GM18520 (cell line): ENCODE results near the gene METTL15.
"Not testable (repeated sequence)": the region's sequence is repeated elsewhere in the genome, so short reads cannot be mapped to it uniquely, and the experiment has no call there.

Source experiments
- ATAC-seq: cut with Tn5 transposase; IDR thresholded peaks from one replicate; pipeline ENCODE4 v1.9.1; 2021; ENCODE audit not compliant: unreplicated experiment

The METTL15 gene

GRCh38 chr11:28176351-28176750 lies 68.2 kb downstream of the METTL15 start:
- ATAC-seq = no peak

- no peak for ATAC-seq
Observed at GRCh38 chr11:28195449-28195848, 87.3 kb downstream of the METTL15 start.

DNA sequence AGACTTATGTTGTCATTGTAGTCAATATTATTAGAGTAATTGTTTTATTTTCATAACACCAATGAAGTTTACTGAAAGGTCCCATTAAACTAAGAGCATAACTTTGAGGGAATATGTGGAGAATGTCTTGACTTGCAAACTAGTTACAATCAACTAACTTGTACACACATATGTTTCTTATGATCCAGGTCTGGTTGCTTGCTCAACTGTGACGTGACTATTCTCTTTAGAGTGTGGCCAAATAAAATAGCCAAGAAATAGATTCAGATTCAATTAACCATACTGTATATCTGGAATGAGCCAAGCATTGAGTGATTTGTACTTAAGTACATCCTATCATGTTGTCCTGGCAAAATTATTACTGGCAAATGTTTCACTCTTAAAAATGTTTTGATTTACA lies 101.7 kb downstream of the METTL15 start:
- no peak for ATAC-seq

GRCh38 chr11:28222063-28222462 lies 113.9 kb downstream of the METTL15 start:
- ATAC-seq = not testable (repeated sequence)

DNA sequence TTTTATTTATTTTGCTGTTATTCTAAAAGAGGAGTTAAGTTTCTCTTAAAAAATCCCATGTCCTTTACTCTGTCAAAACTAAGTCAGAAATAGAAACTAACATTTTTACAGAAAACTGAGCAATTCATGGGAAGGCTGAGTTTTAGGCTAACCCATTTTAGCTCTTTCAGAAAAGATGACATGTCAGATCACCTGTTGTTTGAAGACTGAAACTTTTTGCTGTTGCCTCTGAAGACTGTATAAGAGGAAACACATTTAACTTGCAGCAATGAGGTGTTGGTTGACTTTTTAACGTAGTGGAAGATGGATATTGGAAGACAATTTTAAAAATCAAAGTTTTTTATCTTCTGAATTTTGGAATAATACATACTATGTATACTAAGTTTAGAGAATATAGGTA lies 115.4 kb downstream of the METTL15 start:
- ATAC-seq = peak; percentile 58

DNA sequence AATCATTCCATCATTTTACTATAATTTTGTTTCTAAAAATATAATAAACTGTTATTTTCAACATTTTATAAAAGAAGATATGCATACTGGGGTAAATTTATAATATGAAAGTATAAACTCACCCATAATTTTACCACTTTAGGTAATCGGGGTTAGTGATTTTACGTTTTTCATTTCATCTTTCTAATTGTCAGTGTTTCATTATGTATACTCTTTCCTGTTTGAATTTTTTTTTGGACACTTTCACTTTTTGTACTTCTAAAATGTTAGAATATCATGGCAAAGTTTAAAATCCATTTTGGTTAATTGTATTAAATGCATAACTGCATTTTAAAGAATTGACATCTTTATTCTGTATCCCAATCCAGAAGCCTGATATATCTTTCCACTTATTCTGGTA lies 115.8 kb downstream of the METTL15 start:
- ATAC-seq = no peak

GRCh38 chr11:28227460-28227859 lies 119.3 kb downstream of the METTL15 start:
- no peak for ATAC-seq

GRCh38 chr11:28228196-28228895 lies 120.2 kb downstream of the METTL15 start:
- ATAC-seq = no peak

DNA sequence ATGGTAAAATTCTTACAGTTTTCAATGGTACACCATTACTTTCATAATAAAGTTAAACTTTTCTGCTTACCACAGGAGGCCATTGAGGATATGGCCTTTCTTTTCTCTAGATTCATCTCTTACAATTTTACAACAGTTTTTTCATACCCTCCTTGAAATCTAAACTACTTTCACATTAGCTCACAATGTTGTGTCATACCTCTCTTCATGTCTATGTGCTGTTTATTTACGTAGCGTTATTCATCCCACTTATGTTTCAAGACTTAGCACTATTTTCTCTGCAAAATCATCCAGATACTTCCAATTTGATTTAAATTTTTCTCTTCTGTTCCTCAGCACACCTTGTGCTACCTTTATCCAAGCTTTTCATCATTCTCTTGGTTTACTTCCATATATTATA lies 123.3 kb downstream of the METTL15 start:
- ATAC-seq = no peak

- no peak for ATAC-seq
Observed at GRCh38 chr11:28232649-28233048, 124.5 kb downstream of the METTL15 start.

GRCh38 chr11:28241760-28242159 lies 133.6 kb downstream of the METTL15 start:
- ATAC-seq = no peak

GRCh38 chr11:28242596-28242995 lies 134.4 kb downstream of the METTL15 start:
- ATAC-seq = no peak

DNA sequence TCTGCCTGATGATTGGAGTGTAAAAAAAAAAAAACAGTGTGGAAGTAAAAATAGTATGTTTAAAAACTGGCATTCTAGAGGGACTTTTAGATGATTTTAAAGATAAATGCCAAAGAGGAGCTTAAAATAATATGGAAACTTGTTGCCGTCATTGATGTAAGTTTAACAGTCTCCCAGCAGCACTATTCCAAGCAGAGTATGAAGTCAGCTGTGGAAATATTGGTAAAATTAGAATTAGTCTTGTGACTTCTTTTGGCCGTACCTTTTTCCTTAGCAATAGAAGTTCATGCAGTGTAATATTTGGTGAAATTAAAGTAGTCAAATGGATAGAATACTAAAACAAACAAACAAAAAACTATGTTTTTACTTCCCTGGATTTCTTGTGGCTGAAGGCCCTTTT lies 134.9 kb downstream of the METTL15 start:
- ATAC-seq = no peak

- ATAC-seq = no peak
Observed at GRCh38 chr11:28243581-28243980, 135.4 kb downstream of the METTL15 start.

DNA sequence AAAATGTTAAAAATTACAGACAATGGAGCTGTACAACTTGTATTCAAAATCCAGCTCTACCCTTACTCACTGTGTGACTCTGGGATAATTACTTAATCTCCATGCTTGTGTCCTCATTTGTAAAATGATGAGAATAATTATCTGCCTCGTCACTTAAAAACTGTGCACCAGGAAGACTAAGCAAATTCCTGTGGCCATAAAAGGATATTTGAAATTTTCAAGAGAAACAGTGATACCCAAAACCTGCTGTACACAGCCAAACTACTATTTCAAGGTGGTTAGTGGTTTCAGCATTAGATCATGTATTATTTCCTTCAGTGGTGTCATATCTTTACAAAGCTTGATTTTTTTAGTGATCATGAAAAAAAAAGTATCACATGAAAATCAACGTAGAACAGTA lies 136.9 kb downstream of the METTL15 start:
- ATAC-seq = no peak

DNA sequence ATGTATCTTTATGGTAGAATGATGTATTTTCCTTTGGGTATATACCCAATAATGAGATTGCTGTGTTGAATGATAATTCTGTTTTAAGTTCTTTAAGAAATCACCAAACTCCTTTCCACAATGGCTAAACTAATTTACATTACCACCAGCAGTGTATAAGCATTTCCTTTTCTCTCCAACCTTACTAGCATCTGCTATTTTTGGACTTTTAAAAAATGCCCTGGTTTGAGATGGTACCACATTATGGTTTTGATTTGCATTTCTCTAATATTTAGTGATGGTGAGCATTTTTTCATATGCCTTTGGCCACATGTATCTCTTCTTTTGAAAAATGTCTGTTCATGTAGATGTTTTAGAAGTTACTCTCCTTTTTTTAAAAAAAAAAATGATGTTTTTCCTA lies 142.0 kb downstream of the METTL15 start:
- no peak for ATAC-seq

- no peak for ATAC-seq
Observed at GRCh38 chr11:28251257-28251656, 143.1 kb downstream of the METTL15 start.

- no peak for ATAC-seq
Observed at GRCh38 chr11:28257761-28258160, 149.6 kb downstream of the METTL15 start.

DNA sequence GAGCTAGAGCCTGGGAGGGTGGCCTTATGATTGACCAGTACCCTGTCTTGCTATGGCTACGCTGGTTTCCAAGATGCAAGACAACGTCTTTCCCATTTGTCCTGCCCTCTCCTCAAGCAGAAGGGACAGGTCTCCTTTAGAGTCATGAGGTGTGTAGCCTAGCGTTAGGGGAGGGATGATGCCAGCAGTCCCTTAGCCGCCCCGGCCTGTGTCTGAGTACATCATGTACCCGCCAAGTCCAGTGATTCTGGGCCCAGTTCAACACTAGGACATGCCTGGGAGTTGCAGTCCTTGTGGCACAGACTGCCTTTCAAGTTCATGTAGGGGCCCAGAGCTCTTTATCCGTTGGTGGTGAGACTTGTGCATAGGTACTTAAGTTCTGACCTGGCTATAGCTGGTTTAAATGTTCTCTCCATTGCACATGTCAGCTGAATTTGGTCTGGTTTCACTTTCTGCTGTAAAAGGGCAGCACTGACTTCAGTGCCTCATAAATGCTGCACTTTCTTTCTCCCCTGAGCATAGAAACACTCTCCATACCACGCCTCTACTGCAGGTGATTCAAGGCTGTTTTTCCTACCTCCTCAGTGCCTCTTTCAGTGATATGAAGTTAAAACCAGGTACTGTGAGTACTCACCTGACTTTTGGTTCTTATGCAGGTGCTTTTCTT lies 151.1 kb downstream of the METTL15 start:
- peak; percentile 76 for ATAC-seq

GRCh38 chr11:28268925-28269324 lies 160.7 kb downstream of the METTL15 start:
- ATAC-seq = no peak

GRCh38 chr11:28269586-28269985 lies 161.4 kb downstream of the METTL15 start:
- ATAC-seq = no peak

DNA sequence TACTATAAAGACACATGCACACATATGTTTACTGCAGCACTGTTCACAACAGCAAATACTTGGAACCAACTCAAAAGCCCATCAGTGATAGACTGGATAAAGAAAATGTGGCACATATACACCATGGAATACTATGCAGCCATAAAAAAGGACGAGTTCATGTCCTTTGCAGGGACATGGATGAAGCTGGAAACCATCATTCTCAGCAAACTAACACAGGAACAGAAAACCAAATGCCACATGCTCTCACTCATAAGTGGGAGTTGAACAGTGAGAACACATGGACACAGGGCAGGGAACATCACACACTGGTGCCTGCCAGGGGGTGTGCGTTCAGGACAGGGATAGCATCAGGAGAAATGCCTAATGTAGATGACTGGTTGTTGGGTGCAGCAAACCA lies 164.1 kb downstream of the METTL15 start:
- not testable (repeated sequence) for ATAC-seq

DNA sequence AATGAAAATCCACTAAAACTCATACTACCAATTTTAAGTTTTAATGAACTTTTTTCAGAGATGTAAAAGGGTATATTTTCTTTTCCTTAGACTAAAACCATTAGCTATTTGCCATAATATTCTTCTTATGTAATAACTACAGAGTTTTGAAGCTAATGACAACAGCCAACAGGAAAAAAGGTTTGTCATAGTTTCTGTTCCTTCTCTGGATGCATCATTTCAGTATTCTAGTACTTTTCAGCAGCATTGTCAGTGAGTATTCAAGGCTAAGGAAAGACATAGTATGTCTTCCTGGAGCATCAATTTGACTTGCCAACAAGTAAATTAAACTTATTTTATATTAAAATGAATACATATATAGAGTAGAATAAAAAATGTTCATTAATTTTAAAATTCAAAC lies 166.0 kb downstream of the METTL15 start:
- no peak for ATAC-seq
